ENCODE data around the gene HPX.

The HPX gene

DNA sequence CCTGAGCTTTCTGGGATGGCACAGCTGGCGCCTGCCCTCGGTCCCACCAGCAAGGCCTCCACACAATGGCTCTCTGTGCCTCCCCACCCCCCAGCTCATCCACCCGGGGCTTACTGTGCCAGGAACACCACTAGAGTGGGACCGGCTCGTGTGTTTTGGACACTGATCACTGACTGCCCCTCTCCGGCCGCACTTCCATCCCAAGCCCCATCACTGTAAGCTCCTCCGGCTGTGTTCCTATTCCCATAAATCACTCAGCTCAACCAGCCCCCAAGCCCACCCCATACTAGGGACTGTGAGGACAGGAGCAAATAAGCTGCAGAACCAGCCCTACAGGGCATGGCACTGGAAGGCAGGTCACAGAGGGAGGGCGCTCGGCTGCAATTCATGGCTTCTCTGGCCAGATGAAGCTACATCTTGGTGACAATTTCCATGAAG, 29.2 kb downstream of the HPX start:
- DNase-seq: no peak
- Histone ChIP-seq H3K27ac (ENCODE audit: low read length) (no peak overlapping the region), H3K4me1 (ENCODE audit: insufficient read depth, low read length) (no peaks in the 10 kb centered on the region), H3K36me3 (ENCODE audit: insufficient read depth, low read length) (no peaks in the 10 kb centered on the region), H3K79me2 (ENCODE audit: insufficient read depth, low read length) (no peaks in the 10 kb centered on the region), H3K4me2 (ENCODE audit: insufficient read depth, low read length) (no peak overlapping the region), H3K9me3 (ENCODE audit: insufficient read depth, low read length, severe bottlenecking) (no peaks in the 10 kb centered on the region), H3K4me3 (ENCODE audit: low read depth in 1 of 2, low read length in 2 of 2) (no peak overlapping the region), H3K27me3 (ENCODE audit: insufficient read depth, low read length, poor library complexity) (no peaks in the 10 kb centered on the region), H2AFZ (ENCODE audit: low read depth, low read length) (no peak overlapping the region), H3K9ac (ENCODE audit: low read depth, low read length) (no peak overlapping the region), H4K20me1 (ENCODE audit: insufficient read depth, low read length) (no peaks in the 10 kb centered on the region)
- TF ChIP-seq EZH2 (IDR thresholded peaks at IDR 0.05; ENCODE audit: borderline replicate concordance, low read depth, low read length, severe bottlenecking): no peak
- TF ChIP-seq, protein P1, sequence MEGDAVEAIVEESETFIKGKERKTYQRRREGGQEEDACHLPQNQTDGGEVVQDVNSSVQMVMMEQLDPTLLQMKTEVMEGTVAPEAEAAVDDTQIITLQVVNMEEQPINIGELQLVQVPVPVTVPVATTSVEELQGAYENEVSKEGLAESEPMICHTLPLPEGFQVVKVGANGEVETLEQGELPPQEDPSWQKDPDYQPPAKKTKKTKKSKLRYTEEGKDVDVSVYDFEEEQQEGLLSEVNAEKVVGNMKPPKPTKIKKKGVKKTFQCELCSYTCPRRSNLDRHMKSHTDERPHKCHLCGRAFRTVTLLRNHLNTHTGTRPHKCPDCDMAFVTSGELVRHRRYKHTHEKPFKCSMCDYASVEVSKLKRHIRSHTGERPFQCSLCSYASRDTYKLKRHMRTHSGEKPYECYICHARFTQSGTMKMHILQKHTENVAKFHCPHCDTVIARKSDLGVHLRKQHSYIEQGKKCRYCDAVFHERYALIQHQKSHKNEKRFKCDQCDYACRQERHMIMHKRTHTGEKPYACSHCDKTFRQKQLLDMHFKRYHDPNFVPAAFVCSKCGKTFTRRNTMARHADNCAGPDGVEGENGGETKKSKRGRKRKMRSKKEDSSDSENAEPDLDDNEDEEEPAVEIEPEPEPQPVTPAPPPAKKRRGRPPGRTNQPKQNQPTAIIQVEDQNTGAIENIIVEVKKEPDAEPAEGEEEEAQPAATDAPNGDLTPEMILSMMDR (IDR thresholded peaks at IDR 0.05; ENCODE audit: borderline replicate concordance, extremely low read depth, low read length, poor library complexity, severe bottlenecking): no peak
- ATAC-seq (ENCODE audit: insufficient read depth, low read depth): no peak

DNA sequence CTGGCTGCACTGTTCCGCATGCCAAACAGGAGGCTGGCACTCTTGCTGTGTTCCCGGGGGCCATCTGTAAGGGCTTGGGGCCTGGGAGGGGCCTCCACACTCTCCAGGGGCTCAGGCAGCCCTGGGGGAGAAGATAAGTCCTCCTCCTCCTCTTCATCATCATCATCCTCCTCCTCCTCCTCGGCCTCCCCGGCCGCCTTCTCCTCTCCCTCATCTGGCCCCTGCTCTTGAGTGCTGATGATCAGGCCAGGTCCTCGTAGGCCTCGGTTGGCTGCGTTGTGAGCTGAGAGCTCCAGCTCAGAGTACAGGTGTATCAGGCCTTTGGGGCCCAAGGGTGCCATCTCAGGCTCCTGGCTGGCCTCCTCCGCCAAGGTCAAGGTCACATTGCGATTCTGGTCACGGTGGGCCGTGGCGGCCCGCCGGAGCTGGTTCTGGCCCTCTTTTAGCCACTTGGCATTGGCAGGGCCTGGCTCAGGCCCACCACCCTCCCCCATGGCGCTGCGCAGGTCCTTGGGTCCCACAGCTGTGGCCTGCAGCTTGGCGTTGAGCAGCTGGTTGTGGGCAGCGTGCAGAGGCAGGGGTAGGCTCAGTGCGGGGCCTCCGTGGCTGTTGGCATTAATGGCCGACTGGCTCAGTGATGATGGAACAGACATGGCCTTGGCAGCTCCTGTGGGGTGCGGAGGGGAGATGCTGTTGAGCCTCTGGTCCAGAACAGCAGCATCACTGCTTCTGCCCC, 29.9 kb downstream of the HPX start:
- TF ChIP-seq, protein P1 (IDR thresholded peaks at IDR 0.05; ENCODE audit: borderline replicate concordance, extremely low read depth, low read length, poor library complexity, severe bottlenecking): no peak
- TF ChIP-seq EZH2 (IDR thresholded peaks at IDR 0.05; ENCODE audit: borderline replicate concordance, low read depth, low read length, severe bottlenecking): no peak
- no peak for DNase-seq

DNA sequence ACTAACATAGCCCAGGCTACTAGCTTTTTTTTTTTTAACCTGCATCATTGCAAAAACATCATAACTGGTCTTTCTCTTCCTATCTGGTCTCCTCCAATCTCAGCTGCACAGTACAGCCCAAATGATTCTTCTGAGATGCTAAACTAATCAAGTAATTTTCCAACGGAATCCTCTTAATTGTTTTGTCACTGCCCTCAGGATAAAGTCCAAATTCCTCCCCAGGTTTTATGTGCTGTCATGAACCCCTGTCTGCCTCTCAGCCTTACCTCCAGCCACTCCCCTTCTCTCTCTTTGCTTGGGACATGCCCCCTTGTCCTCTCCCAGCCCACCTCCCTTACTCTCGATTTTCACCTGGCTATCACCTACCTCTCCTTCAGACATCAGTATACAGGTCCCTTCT, 34.4 kb downstream of the HPX start:
- ATAC-seq (ENCODE audit: insufficient read depth, low read depth) (no peak), DNase-seq (no peak)
- TF ChIP-seq, protein P1 (IDR thresholded peaks at IDR 0.05; ENCODE audit: borderline replicate concordance, extremely low read depth, low read length, poor library complexity, severe bottlenecking): no peak
- TF ChIP-seq EZH2 (IDR thresholded peaks at IDR 0.05; ENCODE audit: borderline replicate concordance, low read depth, low read length, severe bottlenecking): no peak
- Histone ChIP-seq H3K27me3 (ENCODE audit: insufficient read depth, low read length, poor library complexity) (no peaks in the 10 kb centered on the region), H3K9me3 (ENCODE audit: insufficient read depth, low read length, severe bottlenecking) (no peaks in the 10 kb centered on the region), H3K79me2 (ENCODE audit: insufficient read depth, low read length) (no peaks in the 10 kb centered on the region), H3K4me2 (ENCODE audit: insufficient read depth, low read length) (no peak overlapping the region), H3K36me3 (ENCODE audit: insufficient read depth, low read length) (no peaks in the 10 kb centered on the region), H3K4me3 (ENCODE audit: low read depth in 1 of 2, low read length in 2 of 2) (no peak overlapping the region), H2AFZ (ENCODE audit: low read depth, low read length) (no peak overlapping the region), H3K4me1 (ENCODE audit: insufficient read depth, low read length) (peaks cover 37% of the 10 kb centered on the region), H3K9ac (ENCODE audit: low read depth, low read length) (no peak overlapping the region), H4K20me1 (ENCODE audit: insufficient read depth, low read length) (peaks cover 13% of the 10 kb centered on the region; the same call in 1 of the 2 replicates), H3K27ac (ENCODE audit: low read length) (no peak overlapping the region)

More for the DNA sequence above, 29.9 kb downstream of the HPX start:
- H3K36me3 ChIP-seq (ENCODE audit: insufficient read depth, low read length): no peaks in the 10 kb centered on the region
- no peak overlapping the region for H3K4me2 ChIP-seq (ENCODE audit: insufficient read depth, low read length)
- no peak overlapping the region for H2AFZ ChIP-seq (ENCODE audit: low read depth, low read length)
- no peaks in the 10 kb centered on the region for H4K20me1 ChIP-seq (ENCODE audit: insufficient read depth, low read length)
- H3K4me3 ChIP-seq (ENCODE audit: low read depth in 1 of 2, low read length in 2 of 2): no peak overlapping the region
- H3K79me2 ChIP-seq (ENCODE audit: insufficient read depth, low read length): no peaks in the 10 kb centered on the region
- H3K27me3 ChIP-seq (ENCODE audit: insufficient read depth, low read length, poor library complexity): no peaks in the 10 kb centered on the region
- no peak overlapping the region for H3K27ac ChIP-seq (ENCODE audit: low read length)
- H3K9ac ChIP-seq (ENCODE audit: low read depth, low read length): no peak overlapping the region
- H3K4me1 ChIP-seq (ENCODE audit: insufficient read depth, low read length): no peaks in the 10 kb centered on the region
- H3K9me3 ChIP-seq (ENCODE audit: insufficient read depth, low read length, severe bottlenecking): no peaks in the 10 kb centered on the region
- no peak for ATAC-seq (ENCODE audit: insufficient read depth, low read depth)

All from DND-41 (cell line).